Coronary artery (tissue), 2 donors: ENCODE data around the gene THAP2.
"Not testable (repeated sequence)": the region's sequence is repeated elsewhere in the genome, so short reads cannot be mapped to it uniquely, and the experiment has no call there.

Experiments used
- DNase-seq: peaks from one replicate; pipeline ENCODE4 v3.0.0-alpha.2; 2017; ENCODE audit warnings: low spot score
- H3K27ac ChIP-seq, 2 donors: fragments of 200-600 bp; sonication (generic); one replicate each; pipeline ENCODE4 v1.5.1; 2016 to 2019
- H3K4me3 ChIP-seq: fragments of 200-600 bp; sonication (generic); 2 replicates; pipeline ENCODE4 v1.5.1; 2016; ENCODE audit warnings: mild to moderate bottlenecking, moderate library complexity
- CTCF ChIP-seq: fragments of 200-600 bp; sonication (generic); IDR thresholded peaks from one replicate; pipeline ENCODE4 v1.5.1; 2019; ENCODE audit warnings: antibody characterized with exemption

THAP2 gene

GRCh38 chr12:71685914-71686657 lies 22.0 kb downstream of the THAP2 start, which contains the start of gene TMEM19:
TMEM19 (plus strand) TSS chr12:71686082; CDS start chr12:71686681, 599 bp downstream.
- TF ChIP-seq CTCF, result no peak
- H3K4me3 ChIP-seq, result peak within 1 kb of the TSS; percentile 88
- H3K27ac ChIP-seq, result peak within 1 kb of the TSS; percentile 69 to 94
- DNase-seq, result peak; percentile 95

- TF ChIP-seq CTCF, result no peak
- Histone ChIP-seq H3K4me3 (peak overlapping the region; percentile 88), H3K27ac (peak overlapping the region; percentile 69 to 94)
- no peak for DNase-seq
Observed at GRCh38 chr12:71686658-71687025, 22.5 kb downstream of the THAP2 start.

GRCh38 chr12:71687172-71687571 lies 23.1 kb downstream of the THAP2 start:
- peak overlapping the region; percentile 88 for H3K4me3 ChIP-seq
- not testable (repeated sequence) for DNase-seq, H3K27ac ChIP-seq

GRCh38 chr12:71688961-71689570 lies 25.0 kb downstream of the THAP2 start:
- no peak overlapping the region for H3K4me3 ChIP-seq
- no peak overlapping the region for H3K27ac ChIP-seq
- DNase-seq, result no peak
- no peak for TF ChIP-seq CTCF

- TF ChIP-seq CTCF, result no peak
- H3K4me3 ChIP-seq, result no peak overlapping the region
- no peak overlapping the region for H3K27ac ChIP-seq
- DNase-seq, result no peak
Observed at GRCh38 chr12:71691504-71692129, 27.5 kb downstream of the THAP2 start.

GRCh38 chr12:71693126-71693525 lies 29.0 kb downstream of the THAP2 start:
- Histone ChIP-seq H3K27ac (no peak overlapping the region), H3K4me3 (no peak overlapping the region)
- no peak for DNase-seq
- TF ChIP-seq CTCF, result no peak

- not testable (repeated sequence) for H3K27ac ChIP-seq, DNase-seq, H3K4me3 ChIP-seq
Observed at GRCh38 chr12:71693651-71694050, 29.6 kb downstream of the THAP2 start.
